PC-3 (cell line): ENCODE results near the gene KRABD2.

Experiments
- ATAC-seq: fragments of 200-7000 bp; cut with Tn5 transposase; 2 replicates; pipeline ENCODE4 v1.9.1; 2020; ENCODE audit warnings: mild to moderate bottlenecking, moderate library complexity
- BruUV-seq: library from RNA; stranded (reverse); fragments of 400-500 nt; replicated peaks from 2 replicates; lab custom pipeline; 2021; lab: Mats Ljungman, UMichigan
- CTCF ChIA-PET: fragments of 300-600 bp; sonication (Branson Sonifier 250); formaldehyde crosslinking; loops from one replicate; lab custom pipeline; 2022; ENCODE audit warnings: antibody characterized with exemption; lab: Charles Lee
- POLR2A ChIA-PET: fragments of 300-600 bp; sonication (Branson Sonifier 250); formaldehyde crosslinking; loops from one replicate; lab custom pipeline; 2022; ENCODE audit warnings: antibody characterized with exemption; ENCODE audit not compliant: unreplicated experiment; lab: Charles Lee
- DNase-seq: peaks from one replicate; pipeline ENCODE4 v3.0.0-alpha.2; 2015
- H2AFZ ChIP-seq: fragments of 300-600 bp; sonication (generic); 2 replicates; pipeline ENCODE4 v1.6.0; 2016; ENCODE audit warnings: antibody characterized with exemption, low read length
- H3F3A ChIP-seq: fragments of 300-600 bp; sonication (generic); one replicate; pipeline ENCODE4 v1.6.0; 2017; ENCODE audit warnings: antibody characterized with exemption, low read length, control low read depth, mild to moderate bottlenecking; ENCODE audit not compliant: unreplicated experiment
- H3K27ac ChIP-seq: fragments of 300-600 bp; sonication (generic); 2 replicates; pipeline ENCODE4 v1.5.1; 2016; ENCODE audit warnings: mild to moderate bottlenecking, low read length
- H3K27me3 ChIP-seq: fragments of 300-600 bp; sonication (generic); 2 replicates; pipeline ENCODE4 v1.6.1; 2016; ENCODE audit warnings: low read length, mixed read lengths
- H3K36me3 ChIP-seq: fragments of 300-600 bp; sonication (generic); 2 replicates; pipeline ENCODE4 v1.6.1; 2016; ENCODE audit warnings: low read depth, mixed run types, low read length, mixed read lengths
- H3K4me1 ChIP-seq: fragments of 300-600 bp; sonication (generic); 2 replicates; pipeline ENCODE4 v1.5.1; 2016; ENCODE audit warnings: low read length; ENCODE audit not compliant: insufficient read depth
- H3K4me2 ChIP-seq: fragments of 300-600 bp; sonication (generic); 2 replicates; pipeline ENCODE4 v1.6.0; 2016; ENCODE audit warnings: low read length
- H3K4me3 ChIP-seq: fragments of 300-600 bp; sonication (generic); 2 replicates; pipeline ENCODE4 v1.5.1; 2016; ENCODE audit warnings: mild to moderate bottlenecking, low read length, mixed read lengths
- H3K79me2 ChIP-seq: fragments of 300-600 bp; sonication (generic); 2 replicates; pipeline ENCODE4 v1.6.1; 2017; ENCODE audit warnings: low read length, mixed read lengths
- H3K9ac ChIP-seq: fragments of 300-600 bp; sonication (generic); 2 replicates; pipeline ENCODE4 v1.6.0; 2016; ENCODE audit warnings: mild to moderate bottlenecking, low read length
- H3K9me2 ChIP-seq: fragments of 300-600 bp; sonication (generic); replicated peaks from 2 replicates; pipeline ENCODE4 v1.6.1; 2016; ENCODE audit warnings: mixed run types, low read length, mixed read lengths
- H3K9me3 ChIP-seq: fragments of 300-600 bp; sonication (generic); 2 replicates; pipeline ENCODE4 v1.6.1; 2016; ENCODE audit warnings: low read length, mixed read lengths
- H4K20me1 ChIP-seq: fragments of 300-600 bp; sonication (generic); 2 replicates; pipeline ENCODE4 v1.6.1; 2016; ENCODE audit warnings: low read length, mixed read lengths
- CTCF ChIP-seq: fragments of 300-600 bp; sonication (generic); conservative IDR thresholded peaks from 2 replicates; pipeline ENCODE4 v1.5.1; 2017; ENCODE audit warnings: antibody characterized with exemption, low read depth, mild to moderate bottlenecking, low read length
- EZH2 ChIP-seq: fragments of 300-600 bp; sonication (generic); IDR thresholded peaks from one replicate; pipeline ENCODE4 v1.6.1; 2017; ENCODE audit warnings: antibody characterized with exemption, mild to moderate bottlenecking, low read length; ENCODE audit not compliant: unreplicated experiment
- EZH2phosphoT487 ChIP-seq: fragments of 300-600 bp; sonication (generic); IDR thresholded peaks from 2 replicates; pipeline ENCODE4 v1.6.1; 2018; ENCODE audit warnings: mild to moderate bottlenecking, antibody characterized with exemption, low read length, borderline replicate concordance
- intact Hi-C: fragments of 100-400 bp; cut with micrococcal nuclease; formaldehyde crosslinking; loops from 2 replicates; pipeline ENCODE4 v1.9.0; 2023

Gene KRABD2

GRCh38 chr17:8341456-8341855, 35.0 kb downstream of the KRABD2 start:
- H4K20me1 ChIP-seq, result no peaks in the 10 kb centered on the region
- POLR2A ChIA-PET, result interaction anchor here (0.6 to 1.2 kb wide), 2 partner anchors 9 to 41 kb away, joined by 3 read pairs; no protein-coding TSS in a partner anchor
- TF ChIP-seq CTCF, result no peak
- TF ChIP-seq EZH2, result no peak
- no peak for TF ChIP-seq EZH2phosphoT487
- H2AFZ ChIP-seq, result no peak overlapping the region
- H3K27me3 ChIP-seq, result no peaks in the 10 kb centered on the region
- H3K4me3 ChIP-seq, result no peak overlapping the region
- no peaks in the 10 kb centered on the region for H3K79me2 ChIP-seq
- H3K9me2 ChIP-seq, result no peaks in the 10 kb centered on the region
- no peaks in the 10 kb centered on the region for H3K9me3 ChIP-seq
- intact Hi-C loops, result no loop called here
- H3K4me2 ChIP-seq, result no peak overlapping the region
- DNase-seq, result no peak
- no peaks in the 10 kb centered on the region for H3K36me3 ChIP-seq
- no peak overlapping the region for H3K9ac ChIP-seq
- CTCF ChIA-PET, result no interaction called here
- no peak for ATAC-seq
- no peaks in the 10 kb centered on the region for H3K4me1 ChIP-seq
- H3K27ac ChIP-seq, result no peak overlapping the region
- H3F3A ChIP-seq, result no peaks in the 10 kb centered on the region
- BruUV-seq, result no TSS peak

- no peaks in the 10 kb centered on the region for H3K36me3 ChIP-seq
- no peaks in the 10 kb centered on the region for H3F3A ChIP-seq
- H2AFZ ChIP-seq, result no peak within 1 kb of the TSS
- H3K4me3 ChIP-seq, result no peak within 1 kb of the TSS
- BruUV-seq, result no TSS peak
- DNase-seq (no peak), ATAC-seq (no peak)
- no peaks in the 10 kb centered on the region for H3K27me3 ChIP-seq
- H3K4me2 ChIP-seq, result no peak within 1 kb of the TSS
- no peaks in the 10 kb centered on the region for H3K4me1 ChIP-seq
- CTCF ChIA-PET, result no interaction called here
- H3K79me2 ChIP-seq, result no peaks in the 10 kb centered on the region
- H3K9me3 ChIP-seq, result no peaks in the 10 kb centered on the region
- TF ChIP-seq EZH2phosphoT487 (no peak), EZH2 (no peak), CTCF (no peak)
- POLR2A ChIA-PET, result no interaction called here
- H3K9ac ChIP-seq, result no peak within 1 kb of the TSS
- no peaks in the 10 kb centered on the region for H4K20me1 ChIP-seq
- H3K27ac ChIP-seq, result no peak within 1 kb of the TSS
- intact Hi-C loops, result no loop called here
- no peaks in the 10 kb centered on the region for H3K9me2 ChIP-seq
These were observed 37.0 kb downstream of the KRABD2 start, which contains the start of gene ODF4 for GRCh38 chr17:8339540-8339939. TSS of gene ODF4 (plus strand) at chr17:8339840. CDS start at chr17:8340052, 212 bp downstream.

GRCh38 chr17:8338753-8339140, 37.8 kb downstream of the KRABD2 start:
- Histone ChIP-seq H3K4me2 (no peak overlapping the region), H3K27ac (no peak overlapping the region), H3K79me2 (no peaks in the 10 kb centered on the region), H3K4me3 (no peak overlapping the region), H3K36me3 (no peaks in the 10 kb centered on the region), H3K27me3 (no peaks in the 10 kb centered on the region), H4K20me1 (no peaks in the 10 kb centered on the region), H3F3A (no peaks in the 10 kb centered on the region), H3K9me2 (no peaks in the 10 kb centered on the region), H3K9ac (no peak overlapping the region), H3K9me3 (no peaks in the 10 kb centered on the region), H3K4me1 (no peaks in the 10 kb centered on the region), H2AFZ (no peak overlapping the region)
- ATAC-seq (no peak), DNase-seq (no peak)
- intact Hi-C loops, result no loop called here
- TF ChIP-seq EZH2phosphoT487, result no peak
- no peak for TF ChIP-seq CTCF
- no peak for TF ChIP-seq EZH2
- ChIA-PET POLR2A (no interaction called here), CTCF (interaction anchor here (0.5 kb wide), 1 partner anchor 264 kb away, joined by 8 read pairs; no protein-coding TSS in a partner anchor)
- no TSS peak for BruUV-seq
